ENCODE data around the gene MXRA8. TPM values are rescaled to one million over a fixed set of nuclear protein-coding genes. Genes with fewer than 3 reads are reported as not detected.

MXRA8 gene
- total RNA-seq, 1 donor from 2014 or later, result 136 TPM

DNA sequence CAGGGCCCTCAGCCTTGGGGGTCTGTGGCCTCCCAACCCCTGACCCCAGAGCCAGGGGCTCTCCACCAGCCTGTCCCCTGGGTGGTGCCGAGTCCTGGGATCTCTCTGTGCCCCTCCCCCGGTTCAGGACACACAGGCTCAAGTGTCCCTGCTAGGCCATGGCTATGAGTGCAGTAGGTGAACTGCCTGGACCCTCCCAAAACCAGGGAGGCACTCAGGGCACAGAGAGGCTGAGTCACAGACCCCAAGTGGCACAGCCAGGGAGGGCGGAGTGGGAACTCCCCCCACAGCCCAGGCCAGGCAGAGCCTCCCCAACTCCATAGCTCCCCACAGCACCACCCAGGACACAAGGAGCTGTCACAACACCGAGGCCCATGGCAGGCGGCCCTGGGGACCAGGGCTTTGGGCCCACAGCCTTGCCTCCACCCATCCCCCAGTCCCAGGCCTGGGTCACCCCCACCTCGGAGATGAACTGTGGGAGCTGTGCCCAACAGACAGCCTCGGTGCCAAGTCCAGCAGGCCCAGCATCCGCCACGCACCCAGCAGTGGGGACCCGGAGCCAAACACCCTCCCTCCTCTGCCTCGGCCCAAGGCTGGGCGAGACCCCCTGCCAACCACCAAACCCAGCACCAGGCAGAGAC, 12.4 kb downstream of the MXRA8 start:
- TF ChIP-seq POLR2AphosphoS5 (IDR thresholded peaks at IDR 0.05; ENCODE audit: insufficient read depth in 1 of 2, low read depth in 1 of 2), result no peak
- TF ChIP-seq POLR2A (IDR thresholded peaks at IDR 0.05), result no peak
- TF ChIP-seq, protein P1, sequence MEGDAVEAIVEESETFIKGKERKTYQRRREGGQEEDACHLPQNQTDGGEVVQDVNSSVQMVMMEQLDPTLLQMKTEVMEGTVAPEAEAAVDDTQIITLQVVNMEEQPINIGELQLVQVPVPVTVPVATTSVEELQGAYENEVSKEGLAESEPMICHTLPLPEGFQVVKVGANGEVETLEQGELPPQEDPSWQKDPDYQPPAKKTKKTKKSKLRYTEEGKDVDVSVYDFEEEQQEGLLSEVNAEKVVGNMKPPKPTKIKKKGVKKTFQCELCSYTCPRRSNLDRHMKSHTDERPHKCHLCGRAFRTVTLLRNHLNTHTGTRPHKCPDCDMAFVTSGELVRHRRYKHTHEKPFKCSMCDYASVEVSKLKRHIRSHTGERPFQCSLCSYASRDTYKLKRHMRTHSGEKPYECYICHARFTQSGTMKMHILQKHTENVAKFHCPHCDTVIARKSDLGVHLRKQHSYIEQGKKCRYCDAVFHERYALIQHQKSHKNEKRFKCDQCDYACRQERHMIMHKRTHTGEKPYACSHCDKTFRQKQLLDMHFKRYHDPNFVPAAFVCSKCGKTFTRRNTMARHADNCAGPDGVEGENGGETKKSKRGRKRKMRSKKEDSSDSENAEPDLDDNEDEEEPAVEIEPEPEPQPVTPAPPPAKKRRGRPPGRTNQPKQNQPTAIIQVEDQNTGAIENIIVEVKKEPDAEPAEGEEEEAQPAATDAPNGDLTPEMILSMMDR (IDR thresholded peaks at IDR 0.05), result no peak
- Histone ChIP-seq H3K36me3 (no peaks in the 10 kb centered on the region), H3K27ac (peak overlapping the region; percentile 81), H3K4me3 (peak overlapping the region in 1 of 2 donors; percentile 13), H3K9me3 (no peaks in the 10 kb centered on the region), H3K27me3 (no peaks in the 10 kb centered on the region), H3K4me1 (peaks cover 51% of the 10 kb centered on the region)
- no peak for DNase-seq (ENCODE audit: extremely low spot score in 2 of 2)
- intact Hi-C loops (cut with DNase I), result loop anchor here (5.0 kb wide), 1 partner anchor 39 kb away; the partner anchor contains the start of genes ACAP3 and PUSL1

DNA sequence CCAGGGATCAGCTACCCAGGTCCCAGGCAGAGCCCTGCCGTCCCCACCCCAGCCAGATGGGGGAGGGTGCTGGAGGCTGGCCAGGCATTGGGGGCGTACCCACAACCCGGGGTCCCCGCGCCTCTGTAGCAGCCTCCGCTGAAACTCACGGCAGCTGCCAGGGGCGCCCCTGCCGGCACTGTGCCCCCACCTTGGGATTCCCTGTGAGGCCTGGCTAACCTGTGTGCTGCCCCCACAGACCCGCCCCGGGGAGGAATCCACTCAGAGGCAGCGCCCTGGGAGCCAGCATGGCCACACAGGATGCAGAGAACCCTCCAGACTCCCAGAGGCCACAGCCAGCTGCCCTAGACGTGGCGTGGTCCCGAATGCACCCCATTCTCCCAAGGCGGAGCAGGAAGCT, 13.0 kb downstream of the MXRA8 start:
- DNase-seq (ENCODE audit: extremely low spot score in 2 of 2), result no peak
- Histone ChIP-seq H3K27ac (peak overlapping the region; percentile 81), H3K27me3 (no peaks in the 10 kb centered on the region), H3K36me3 (peaks cover 0 to 1% of the 10 kb centered on the region in 2 donors), H3K4me3 (no peak overlapping the region), H3K9me3 (no peaks in the 10 kb centered on the region), H3K4me1 (peaks cover 51% of the 10 kb centered on the region)
- intact Hi-C loops (cut with DNase I), result loop anchor here (5.0 kb wide), 1 partner anchor 38 kb away; the partner anchor contains the start of genes ACAP3 and PUSL1
- TF ChIP-seq, protein P1 (IDR thresholded peaks at IDR 0.05), result no peak
- no peak for TF ChIP-seq POLR2A (IDR thresholded peaks at IDR 0.05)
- TF ChIP-seq POLR2AphosphoS5 (IDR thresholded peaks at IDR 0.05; ENCODE audit: insufficient read depth in 1 of 2, low read depth in 1 of 2), result no peak

DNA sequence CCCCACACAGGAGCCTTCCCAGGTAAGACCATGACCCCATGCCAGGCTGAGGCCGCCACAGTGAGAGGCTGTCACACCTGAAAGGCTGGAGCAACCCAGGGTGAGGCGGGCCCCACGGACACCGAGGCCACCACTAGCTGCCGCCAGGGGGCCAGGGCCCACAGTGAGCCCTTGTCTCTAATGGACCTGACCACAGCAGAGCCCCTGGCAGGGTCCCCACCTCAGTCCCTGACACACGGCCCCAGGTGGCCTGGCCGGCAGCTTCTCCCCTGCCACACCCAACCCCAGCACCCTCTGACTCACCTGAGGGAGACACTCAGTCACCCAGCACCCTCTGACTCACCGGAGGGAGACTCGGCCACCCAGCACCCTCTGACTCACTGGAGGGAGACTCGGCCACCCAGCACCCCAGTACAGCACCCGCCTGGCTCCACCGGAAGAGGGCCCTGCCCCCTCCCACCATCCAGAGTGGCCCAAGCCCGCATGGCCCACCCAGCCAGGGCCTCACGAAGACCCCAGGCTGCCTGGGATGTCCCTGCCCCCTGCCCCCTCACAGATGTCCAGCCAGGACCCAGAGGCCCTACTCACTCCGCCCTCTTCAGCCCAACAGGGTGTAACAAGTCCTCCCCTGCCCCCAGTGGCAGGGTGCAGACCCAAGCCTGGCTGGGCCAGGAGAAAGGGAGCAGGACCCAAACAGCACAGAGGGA, 13.5 kb downstream of the MXRA8 start:
- intact Hi-C loops (cut with DNase I), result loop anchor here (5.0 kb wide), 1 partner anchor 38 kb away; the partner anchor contains the start of genes ACAP3 and PUSL1
- no peaks in the 10 kb centered on the region for H3K9me3 ChIP-seq
- peak overlapping the region; percentile 81 for H3K27ac ChIP-seq
- DNase-seq (ENCODE audit: extremely low spot score in 2 of 2), result no peak
- H3K36me3 ChIP-seq, result peaks cover 0 to 7% of the 10 kb centered on the region in 2 donors
- peaks cover 51% of the 10 kb centered on the region for H3K4me1 ChIP-seq
- no peak for TF ChIP-seq POLR2AphosphoS5 (IDR thresholded peaks at IDR 0.05; ENCODE audit: insufficient read depth in 1 of 2, low read depth in 1 of 2)
- TF ChIP-seq POLR2A (IDR thresholded peaks at IDR 0.05), result no peak
- TF ChIP-seq, protein P1 (IDR thresholded peaks at IDR 0.05), result peak in 1 of 3 experiments; percentile 9
- H3K4me3 ChIP-seq, result no peak overlapping the region
- H3K27me3 ChIP-seq, result no peaks in the 10 kb centered on the region

DNA sequence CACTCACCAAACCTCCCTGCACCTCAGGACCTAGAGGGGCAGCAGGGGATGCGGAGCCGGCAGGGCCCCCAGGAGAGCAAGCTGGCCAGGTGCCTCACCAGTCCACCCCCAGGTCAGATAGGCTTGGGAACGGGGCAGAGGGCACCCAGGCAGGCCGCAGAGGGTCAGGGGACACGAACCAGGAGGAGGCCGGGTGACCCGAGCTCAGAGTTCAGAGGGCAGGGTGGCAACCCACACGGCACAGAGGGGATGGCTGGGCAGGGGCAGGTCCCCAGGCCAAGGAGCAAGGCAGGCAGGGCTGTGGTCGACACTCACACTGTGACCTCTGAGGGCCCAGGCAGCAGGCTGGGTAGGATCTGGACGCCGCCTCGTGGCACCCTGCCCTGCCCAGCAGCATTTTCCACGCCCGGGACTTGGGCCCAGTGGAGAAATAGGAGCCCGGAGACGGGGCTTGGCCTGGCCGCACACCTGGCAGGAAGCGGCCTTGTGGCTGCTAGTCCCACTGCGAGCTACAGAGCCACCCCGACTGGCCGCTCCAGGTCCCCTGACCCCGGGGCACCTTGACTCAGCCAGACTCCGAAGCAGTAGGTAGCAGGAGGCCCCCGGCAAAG, 14.4 kb downstream of the MXRA8 start:
- intact Hi-C loops (cut with DNase I), result no loop called here
- H3K9me3 ChIP-seq, result no peaks in the 10 kb centered on the region
- H3K4me1 ChIP-seq, result peaks cover 51% of the 10 kb centered on the region
- H3K27me3 ChIP-seq, result no peaks in the 10 kb centered on the region
- H3K27ac ChIP-seq, result peak overlapping the region; percentile 81
- peaks cover 0 to 15% of the 10 kb centered on the region in 2 donors for H3K36me3 ChIP-seq
- H3K4me3 ChIP-seq, result no peak overlapping the region
- no peak for DNase-seq (ENCODE audit: extremely low spot score in 2 of 2)
- no peak for TF ChIP-seq POLR2AphosphoS5 (IDR thresholded peaks at IDR 0.05; ENCODE audit: insufficient read depth in 1 of 2, low read depth in 1 of 2)
- TF ChIP-seq POLR2A (IDR thresholded peaks at IDR 0.05), result no peak
- TF ChIP-seq, protein P1 (IDR thresholded peaks at IDR 0.05), result no peak

All from vagina (tissue), 2 donors.